Measurements from ENCODE around the gene MTHFSD. TPM values are rescaled to one million over a fixed set of nuclear protein-coding genes. Genes with fewer than 3 reads are reported as not detected.
A peak's percentile ranks its signal among the peaks of the same experiment; 100 is the strongest.

Gene MTHFSD
- total RNA-seq, 6 donors from 2014 or later: 13.8 to 39.8 (median 22.0) TPM

DNA sequence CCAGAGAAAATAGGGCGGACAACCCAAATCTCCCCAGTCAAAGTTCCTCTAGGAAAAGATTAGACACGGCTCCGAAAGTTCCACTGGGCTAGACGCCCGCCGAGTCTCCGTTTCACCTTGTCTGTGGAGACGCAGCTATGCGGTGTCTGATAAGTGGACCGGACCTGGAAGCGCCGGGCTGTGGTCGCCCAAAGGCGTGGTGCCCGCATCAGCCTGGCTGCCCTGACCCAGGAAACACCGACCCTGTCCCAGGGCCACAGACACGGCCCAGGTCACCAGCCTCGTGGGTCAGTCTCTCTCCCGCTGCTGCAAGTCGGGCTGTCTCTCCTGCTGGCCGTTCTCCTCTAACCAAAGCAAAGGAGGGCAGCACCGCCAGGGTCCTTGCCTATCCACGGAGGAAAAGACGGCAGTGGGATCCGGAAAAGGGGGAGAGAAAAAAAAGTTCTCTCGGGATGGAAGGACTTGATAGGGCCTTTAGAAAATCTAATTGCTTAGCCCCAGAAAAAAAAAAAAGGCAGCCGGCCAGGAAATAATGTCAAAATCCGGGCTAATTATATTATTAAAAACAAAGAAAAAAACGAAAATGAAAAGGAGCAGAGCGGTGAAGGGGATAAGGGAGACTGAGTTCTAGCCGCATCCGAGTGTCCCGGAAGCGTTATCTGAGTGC is 58.6 kb downstream of the MTHFSD start:
- peaks cover 0 to 51% (median 24%) of the 10 kb centered on the region in 4 donors for H3K27me3 ChIP-seq
- H3K36me3 ChIP-seq: no peaks in the 10 kb centered on the region
- peaks cover 0 to 39% (median 15%) of the 10 kb centered on the region in 4 donors for H3K4me1 ChIP-seq
- no peak for TF ChIP-seq POLR2A (IDR thresholded peaks at IDR 0.05)
- TF ChIP-seq, protein P1, sequence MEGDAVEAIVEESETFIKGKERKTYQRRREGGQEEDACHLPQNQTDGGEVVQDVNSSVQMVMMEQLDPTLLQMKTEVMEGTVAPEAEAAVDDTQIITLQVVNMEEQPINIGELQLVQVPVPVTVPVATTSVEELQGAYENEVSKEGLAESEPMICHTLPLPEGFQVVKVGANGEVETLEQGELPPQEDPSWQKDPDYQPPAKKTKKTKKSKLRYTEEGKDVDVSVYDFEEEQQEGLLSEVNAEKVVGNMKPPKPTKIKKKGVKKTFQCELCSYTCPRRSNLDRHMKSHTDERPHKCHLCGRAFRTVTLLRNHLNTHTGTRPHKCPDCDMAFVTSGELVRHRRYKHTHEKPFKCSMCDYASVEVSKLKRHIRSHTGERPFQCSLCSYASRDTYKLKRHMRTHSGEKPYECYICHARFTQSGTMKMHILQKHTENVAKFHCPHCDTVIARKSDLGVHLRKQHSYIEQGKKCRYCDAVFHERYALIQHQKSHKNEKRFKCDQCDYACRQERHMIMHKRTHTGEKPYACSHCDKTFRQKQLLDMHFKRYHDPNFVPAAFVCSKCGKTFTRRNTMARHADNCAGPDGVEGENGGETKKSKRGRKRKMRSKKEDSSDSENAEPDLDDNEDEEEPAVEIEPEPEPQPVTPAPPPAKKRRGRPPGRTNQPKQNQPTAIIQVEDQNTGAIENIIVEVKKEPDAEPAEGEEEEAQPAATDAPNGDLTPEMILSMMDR (IDR thresholded peaks at IDR 0.05): no peak
- H3K4me3 ChIP-seq: peak overlapping the region; percentile 22 to 66 (median 34)
- no peaks in the 10 kb centered on the region for H3K9me3 ChIP-seq
- H3K27ac ChIP-seq: peak overlapping the region; percentile 77 to 97 (median 87)
- ATAC-seq (ENCODE audit: low FRiP score in 2 of 2) (no peak), DNase-seq (peak in 1 of 2 donors; percentile 71)
- WGBS, 2 donors: 19% methylated on average over 19 to 22 of the region's 34 CpGs

DNA sequence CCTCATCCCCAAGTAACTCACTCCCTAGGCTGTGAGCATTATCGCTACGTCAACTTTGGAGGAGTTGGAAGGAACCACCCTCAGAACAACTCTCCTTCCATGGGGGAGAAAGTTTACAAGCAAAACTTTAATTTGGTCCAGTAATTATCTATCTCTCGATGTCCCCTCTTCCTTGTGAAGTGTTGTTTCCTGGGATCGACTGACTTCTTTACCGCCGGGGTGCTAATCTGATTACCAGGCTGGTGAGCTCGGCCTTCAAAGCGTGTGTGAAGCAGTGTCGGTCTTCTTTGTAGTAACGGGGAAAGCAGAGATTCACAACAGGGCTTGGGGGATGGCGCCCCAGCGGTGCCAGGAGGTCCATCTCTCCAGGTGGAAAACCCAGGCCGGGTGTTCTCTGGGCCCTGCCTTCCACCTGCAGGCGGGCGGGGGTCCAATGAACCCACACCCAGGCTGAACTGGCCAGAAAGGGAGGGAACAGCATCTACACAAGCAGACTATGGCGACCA is 59.2 kb downstream of the MTHFSD start:
- Histone ChIP-seq H3K36me3 (no peaks in the 10 kb centered on the region), H3K27me3 (peaks cover 0 to 49% (median 22%) of the 10 kb centered on the region in 4 donors), H3K4me1 (peaks cover 0 to 39% (median 16%) of the 10 kb centered on the region in 4 donors), H3K27ac (peak overlapping the region; percentile 77 to 97 (median 87)), H3K9me3 (no peaks in the 10 kb centered on the region), H3K4me3 (peak overlapping the region; percentile 1 to 66 (median 32))
- 10 to 32% methylated on average over 9 to 16 of the region's 16 CpGs for WGBS, 2 donors
- TF ChIP-seq POLR2AphosphoS5 (IDR thresholded peaks at IDR 0.05) (no peak), POLR2A (IDR thresholded peaks at IDR 0.05) (no peak), EP300 (IDR thresholded peaks at IDR 0.05) (no peak)
- TF ChIP-seq, protein P1 (IDR thresholded peaks at IDR 0.05): no peak
- DNase-seq (no peak), ATAC-seq (ENCODE audit: low FRiP score in 2 of 2) (no peak)

DNA sequence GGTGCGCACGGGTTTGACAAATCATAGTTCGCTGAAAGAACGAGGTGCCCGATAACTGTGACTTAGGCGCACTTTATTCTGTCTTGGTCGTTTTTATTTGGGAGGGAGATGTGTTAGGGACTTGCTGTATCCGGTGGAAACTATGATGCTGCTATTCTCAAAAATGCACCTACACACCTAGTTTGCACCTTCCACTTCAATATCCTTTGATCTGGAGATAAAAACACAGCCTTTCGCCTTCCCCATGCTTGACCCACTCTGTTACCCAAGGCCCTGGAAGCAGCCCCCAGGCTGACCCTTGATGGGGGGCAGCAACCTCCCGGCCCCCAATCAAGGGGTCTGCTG is 59.7 kb downstream of the MTHFSD start:
- no peak for ATAC-seq (ENCODE audit: low FRiP score in 2 of 2)
- peak overlapping the region in 2 of 4 donors; percentile 43 to 66 for H3K4me3 ChIP-seq
- H3K9me3 ChIP-seq: no peaks in the 10 kb centered on the region
- DNase-seq: no peak
- 21 to 51% methylated on average over 10 of the region's 10 CpGs for WGBS, 2 donors
- TF ChIP-seq POLR2AphosphoS5 (IDR thresholded peaks at IDR 0.05) (no peak), EP300 (IDR thresholded peaks at IDR 0.05) (no peak), POLR2A (IDR thresholded peaks at IDR 0.05) (no peak)
- TF ChIP-seq, protein P1 (IDR thresholded peaks at IDR 0.05): no peak
- H3K27me3 ChIP-seq: peaks cover 0 to 48% (median 19%) of the 10 kb centered on the region in 4 donors
- peak overlapping the region; percentile 77 to 97 (median 87) for H3K27ac ChIP-seq
- peaks cover 0 to 39% (median 17%) of the 10 kb centered on the region in 4 donors for H3K4me1 ChIP-seq
- H3K36me3 ChIP-seq: peaks cover 0 to 2% (median 0%) of the 10 kb centered on the region in 4 donors

DNA sequence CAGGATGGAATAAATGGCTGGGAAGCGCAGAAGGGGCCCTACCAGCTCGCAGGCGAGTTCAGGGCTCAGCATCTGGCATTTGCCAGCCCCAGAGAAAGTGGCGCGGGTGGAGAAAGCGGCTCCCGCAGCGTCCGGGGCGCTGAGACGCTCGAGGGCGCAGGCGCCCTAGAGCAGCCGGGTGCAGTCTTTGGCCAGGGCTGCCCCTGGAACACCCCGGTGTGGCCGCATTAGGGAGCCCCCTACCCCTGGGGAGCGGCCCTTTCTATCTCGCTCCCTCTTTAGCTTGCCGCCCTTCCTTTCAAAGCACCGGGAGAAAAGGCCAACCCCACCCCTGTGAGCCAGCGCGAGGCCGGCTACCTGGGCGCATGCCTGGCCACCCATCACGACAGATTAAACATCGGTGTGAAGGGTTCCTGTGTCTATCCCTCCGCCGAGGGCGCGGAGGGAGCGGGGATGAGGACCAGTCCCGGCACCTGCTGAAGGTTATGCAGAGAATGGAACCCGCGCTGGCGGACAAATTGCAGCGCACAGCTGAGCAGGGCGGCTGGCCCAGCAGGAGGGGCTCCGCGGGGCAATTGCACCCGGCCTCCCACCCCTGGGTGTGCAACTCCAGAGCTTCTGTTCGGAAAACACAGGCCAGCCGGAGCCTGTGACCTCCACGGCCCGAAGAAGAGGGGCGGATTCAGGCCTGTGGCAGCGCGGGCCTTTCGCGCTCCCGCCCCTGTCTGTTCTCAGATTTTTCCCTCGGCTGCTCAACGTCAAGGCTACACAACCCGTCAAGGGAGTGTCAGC is 60.3 kb downstream of the MTHFSD start:
- DNase-seq (peak in 1 of 2 donors; percentile 66), ATAC-seq (ENCODE audit: low FRiP score in 2 of 2) (no peak)
- Histone ChIP-seq H3K9me3 (peaks cover 0 to 2% (median 0%) of the 10 kb centered on the region in 4 donors), H3K4me1 (peaks cover 0 to 39% (median 17%) of the 10 kb centered on the region in 4 donors), H3K27me3 (peaks cover 0 to 43% (median 17%) of the 10 kb centered on the region in 4 donors), H3K4me3 (peak overlapping the region in 3 of 4 donors; percentile 0 to 66 (median 43)), H3K27ac (peak overlapping the region; percentile 77 to 97 (median 87)), H3K36me3 (peaks cover 0 to 8% (median 0%) of the 10 kb centered on the region in 4 donors)
- TF ChIP-seq, protein P1 (IDR thresholded peaks at IDR 0.05): no peak
- TF ChIP-seq POLR2A (IDR thresholded peaks at IDR 0.05) (no peak), EP300 (IDR thresholded peaks at IDR 0.05) (no peak), POLR2AphosphoS5 (IDR thresholded peaks at IDR 0.05) (no peak)
- 17 to 29% methylated on average over 39 to 50 of the region's 54 CpGs for WGBS, 2 donors
